Fibroblast of peridontal ligament (primary cell): Measurements from ENCODE around the gene PRKG2.

Source experiments
- DNase-seq: peaks from one replicate; pipeline ENCODE4 v3.0.0-alpha.2; 2010; ENCODE audit errors: extremely low read depth

Gene PRKG2

GRCh38 chr4:81215931-81216330 is 909 bp upstream of the PRKG2 start:
- DNase-seq = no peak

- peak; percentile 44 for DNase-seq
Observed at GRCh38 chr4:81214144-81214880, 710 bp downstream of the PRKG2 start.

GRCh38 chr4:81213671-81214070 is 1.4 kb downstream of the PRKG2 start:
- DNase-seq = no peak

- peak; percentile 36 for DNase-seq
Observed at GRCh38 chr4:81211956-81212355, 3.1 kb downstream of the PRKG2 start.

GRCh38 chr4:81207828-81208227 is 7.2 kb downstream of the PRKG2 start:
- DNase-seq = peak; percentile 97

GRCh38 chr4:81205302-81205701 is 9.7 kb downstream of the PRKG2 start:
- no peak for DNase-seq

- no peak for DNase-seq
Observed at GRCh38 chr4:81204571-81204970, 10.5 kb downstream of the PRKG2 start.

- peak; percentile 42 for DNase-seq
Observed at GRCh38 chr4:81199831-81200230, 15.2 kb downstream of the PRKG2 start.

GRCh38 chr4:81198609-81199008 is 16.4 kb downstream of the PRKG2 start:
- DNase-seq = no peak

GRCh38 chr4:81197864-81198524 is 17.0 kb downstream of the PRKG2 start:
- DNase-seq = no peak

GRCh38 chr4:81196126-81196650 is 18.8 kb downstream of the PRKG2 start:
- no peak for DNase-seq

GRCh38 chr4:81195475-81195874 is 19.5 kb downstream of the PRKG2 start:
- no peak for DNase-seq

GRCh38 chr4:81194286-81194685 is 20.7 kb downstream of the PRKG2 start:
- no peak for DNase-seq

- peak; percentile 22 for DNase-seq
Observed at GRCh38 chr4:81180916-81181315, 34.1 kb downstream of the PRKG2 start.

- DNase-seq = peak; percentile 12
Observed at GRCh38 chr4:81179326-81179725, 35.7 kb downstream of the PRKG2 start.

- peak; percentile 4 for DNase-seq
Observed at GRCh38 chr4:81173213-81173612, 41.8 kb downstream of the PRKG2 start.

GRCh38 chr4:81166458-81167160 is 48.4 kb downstream of the PRKG2 start:
- peak; percentile 38 for DNase-seq

- DNase-seq = peak; percentile 19
Observed at GRCh38 chr4:81165861-81166430, 49.1 kb downstream of the PRKG2 start.

- DNase-seq = no peak
Observed at GRCh38 chr4:81164623-81165416, 50.2 kb downstream of the PRKG2 start.

- no peak for DNase-seq
Observed at GRCh38 chr4:81164126-81164525, 50.9 kb downstream of the PRKG2 start.

GRCh38 chr4:81162752-81163458 is 52.1 kb downstream of the PRKG2 start:
- DNase-seq = no peak
